Measurements from ENCODE around the gene CHD2.

DNA sequence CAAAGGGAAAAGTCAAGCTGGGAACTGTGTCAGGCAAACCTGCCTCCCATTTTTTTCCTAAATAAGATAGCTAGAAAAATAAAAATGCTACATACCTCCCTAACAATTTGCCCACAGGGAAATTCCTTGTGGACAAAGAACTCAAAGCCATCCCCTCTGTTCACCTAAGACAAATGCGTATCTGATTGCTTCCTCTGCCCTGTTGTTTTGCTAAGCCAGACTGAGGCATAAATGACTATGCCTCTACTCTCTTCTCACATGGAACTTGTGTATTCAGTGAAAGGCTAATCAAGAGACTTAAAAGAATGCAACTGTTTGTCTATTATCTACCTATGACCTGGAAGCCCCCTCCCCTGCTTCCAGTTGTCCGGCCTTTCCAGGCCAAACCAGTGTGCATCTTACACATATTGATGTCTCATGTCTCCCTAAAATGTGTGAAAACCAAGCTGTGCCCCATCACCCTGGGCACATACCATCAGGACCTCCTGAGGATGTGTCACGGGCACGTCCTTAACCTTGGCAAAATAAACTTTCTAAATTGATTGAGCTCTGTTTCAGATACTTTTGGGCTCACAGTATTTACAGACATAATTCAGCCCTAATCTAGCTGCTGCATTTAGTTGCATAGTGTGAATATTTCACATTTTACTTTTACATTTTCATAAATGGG, 15.8 kb downstream of the CHD2 start:
- TF ChIP-seq POLR2A (IDR thresholded peaks at IDR 0.05): no peak
- TF ChIP-seq, protein P1, sequence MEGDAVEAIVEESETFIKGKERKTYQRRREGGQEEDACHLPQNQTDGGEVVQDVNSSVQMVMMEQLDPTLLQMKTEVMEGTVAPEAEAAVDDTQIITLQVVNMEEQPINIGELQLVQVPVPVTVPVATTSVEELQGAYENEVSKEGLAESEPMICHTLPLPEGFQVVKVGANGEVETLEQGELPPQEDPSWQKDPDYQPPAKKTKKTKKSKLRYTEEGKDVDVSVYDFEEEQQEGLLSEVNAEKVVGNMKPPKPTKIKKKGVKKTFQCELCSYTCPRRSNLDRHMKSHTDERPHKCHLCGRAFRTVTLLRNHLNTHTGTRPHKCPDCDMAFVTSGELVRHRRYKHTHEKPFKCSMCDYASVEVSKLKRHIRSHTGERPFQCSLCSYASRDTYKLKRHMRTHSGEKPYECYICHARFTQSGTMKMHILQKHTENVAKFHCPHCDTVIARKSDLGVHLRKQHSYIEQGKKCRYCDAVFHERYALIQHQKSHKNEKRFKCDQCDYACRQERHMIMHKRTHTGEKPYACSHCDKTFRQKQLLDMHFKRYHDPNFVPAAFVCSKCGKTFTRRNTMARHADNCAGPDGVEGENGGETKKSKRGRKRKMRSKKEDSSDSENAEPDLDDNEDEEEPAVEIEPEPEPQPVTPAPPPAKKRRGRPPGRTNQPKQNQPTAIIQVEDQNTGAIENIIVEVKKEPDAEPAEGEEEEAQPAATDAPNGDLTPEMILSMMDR (IDR thresholded peaks at IDR 0.05): no peak
